GM18502 (cell line): ENCODE measurements around the gene SYNCRIP.
"Not testable (repeated sequence)": the region's sequence is repeated elsewhere in the genome, so short reads cannot be mapped to it uniquely, and the experiment has no call there.

Experiments
- ATAC-seq: cut with Tn5 transposase; IDR thresholded peaks from one replicate; pipeline ENCODE4 v1.9.1; 2021; ENCODE audit warnings: mild to moderate bottlenecking; ENCODE audit not compliant: unreplicated experiment, poor library complexity

The SYNCRIP gene

GRCh38 chr6:85672050-85672449 is 29.4 kb upstream of the SYNCRIP start:
- no peak for ATAC-seq

- no peak for ATAC-seq
Observed at GRCh38 chr6:85670573-85670972, 27.9 kb upstream of the SYNCRIP start.

GRCh38 chr6:85669735-85670194 is 27.1 kb upstream of the SYNCRIP start:
- peak; percentile 95 for ATAC-seq

DNA sequence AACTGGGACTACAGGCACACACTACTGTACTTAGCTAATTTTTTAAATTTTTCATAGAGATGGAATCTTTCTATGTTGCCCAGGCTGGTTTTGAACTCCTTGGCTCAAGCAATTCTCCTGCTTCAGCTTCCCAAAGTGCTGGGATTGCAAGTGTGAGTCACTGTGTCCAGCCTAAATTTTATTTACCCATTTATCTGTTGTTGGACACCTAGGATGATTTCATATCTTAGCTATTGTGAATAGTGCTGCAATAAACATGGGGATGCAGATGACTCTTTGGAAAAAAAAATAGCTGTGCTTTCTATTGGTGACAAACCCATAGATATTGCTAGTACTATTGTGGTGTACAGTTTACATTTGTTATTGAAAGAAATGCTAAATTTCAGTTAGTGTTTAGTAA is 19.6 kb upstream of the SYNCRIP start:
- no peak for ATAC-seq

DNA sequence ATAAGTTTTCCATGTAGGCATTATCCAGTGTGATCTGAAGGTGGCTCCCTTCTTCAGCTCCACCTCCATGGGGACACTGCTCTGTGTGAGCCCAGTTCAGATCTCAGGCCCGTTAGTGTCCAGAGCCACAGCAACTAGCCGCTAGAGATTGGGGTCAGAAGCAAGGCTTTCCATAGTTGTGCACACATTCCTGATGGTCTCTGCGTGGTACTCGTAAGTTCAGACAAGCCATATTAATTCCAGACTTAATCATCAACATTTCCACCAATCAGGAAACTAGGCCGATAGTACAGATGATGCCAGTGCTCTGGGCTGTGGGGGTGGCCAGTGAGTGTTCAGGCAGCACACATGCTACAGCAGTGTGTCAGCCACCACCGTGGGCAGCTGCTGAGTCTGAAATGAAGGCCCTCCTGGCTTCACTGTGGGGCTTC is 17.5 kb upstream of the SYNCRIP start:
- ATAC-seq = no peak

GRCh38 chr6:85650606-85651005 is 7.9 kb upstream of the SYNCRIP start:
- no peak for ATAC-seq

- ATAC-seq = no peak
Observed at GRCh38 chr6:85644279-85644762, 1.6 kb upstream of the SYNCRIP start.

GRCh38 chr6:85643537-85644278 is 1.0 kb upstream of the SYNCRIP start:
- peak; percentile 60 for ATAC-seq

GRCh38 chr6:85641897-85642773 is 551 bp downstream of the SYNCRIP start:
- ATAC-seq = no peak

GRCh38 chr6:85641522-85641896 is 1.2 kb downstream of the SYNCRIP start:
- no peak for ATAC-seq

DNA sequence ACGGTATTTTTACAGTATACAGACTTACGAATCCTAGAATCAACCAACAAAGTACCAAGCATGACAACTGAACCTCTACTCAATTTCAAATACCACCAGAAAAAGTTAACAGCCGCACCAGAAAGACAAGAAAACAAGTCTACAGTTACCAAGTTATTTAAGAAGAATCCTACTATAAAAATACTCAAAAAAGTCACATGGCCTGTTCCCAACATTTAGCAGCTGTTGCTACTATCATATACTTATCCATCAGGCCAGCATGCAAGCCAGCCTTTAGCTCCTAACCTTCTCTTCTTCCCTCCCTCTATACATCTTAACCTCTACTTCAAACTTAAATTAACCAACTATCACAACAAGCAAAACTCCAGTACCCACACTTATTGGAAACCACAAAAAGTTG is 1.9 kb downstream of the SYNCRIP start:
- no peak for ATAC-seq

DNA sequence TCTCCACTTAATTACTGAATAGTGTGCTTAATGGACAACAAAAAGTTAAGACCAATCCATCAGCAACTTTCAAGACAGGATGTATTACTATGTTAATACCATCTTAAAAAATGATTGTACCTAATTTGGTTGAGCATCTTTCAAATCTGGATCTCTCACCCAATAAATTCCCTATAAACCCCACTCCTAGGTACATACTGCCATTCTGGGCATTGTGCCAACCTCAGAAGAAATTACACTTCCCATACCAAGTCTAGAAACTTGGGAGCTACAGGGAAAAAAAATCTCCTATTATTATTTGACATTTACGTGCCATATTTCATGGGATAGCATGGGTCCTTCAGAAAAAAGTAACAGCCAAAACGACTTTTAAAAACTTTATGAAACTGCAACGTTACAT is 5.1 kb downstream of the SYNCRIP start:
- ATAC-seq = no peak

GRCh38 chr6:85632164-85632942 is 10.3 kb downstream of the SYNCRIP start:
- no peak for ATAC-seq

GRCh38 chr6:85631117-85631516 is 11.6 kb downstream of the SYNCRIP start:
- not testable (repeated sequence) for ATAC-seq

GRCh38 chr6:85628353-85628752 is 14.3 kb downstream of the SYNCRIP start:
- ATAC-seq = no peak

DNA sequence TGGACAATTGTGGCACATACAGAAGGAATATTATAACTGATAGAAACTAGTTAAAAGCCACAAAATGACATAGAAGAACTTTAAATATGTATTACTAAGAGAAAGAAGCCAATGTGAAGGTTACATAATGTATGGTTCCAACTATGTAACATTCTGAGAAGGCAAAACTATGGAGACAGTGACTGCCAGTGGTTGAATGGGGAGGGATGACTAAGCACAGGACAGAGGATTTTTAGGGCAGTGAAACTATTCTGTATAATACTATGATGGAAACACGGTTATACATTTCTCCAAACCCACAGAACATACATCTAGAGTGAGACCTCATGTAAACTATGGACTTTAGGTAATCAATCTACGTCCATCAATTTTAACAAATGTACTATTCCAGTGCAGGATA is 22.4 kb downstream of the SYNCRIP start:
- ATAC-seq = no peak

GRCh38 chr6:85614780-85615179 is 27.9 kb downstream of the SYNCRIP start:
- no peak for ATAC-seq

GRCh38 chr6:85612690-85613474 is 29.8 kb downstream of the SYNCRIP start:
- no peak for ATAC-seq

DNA sequence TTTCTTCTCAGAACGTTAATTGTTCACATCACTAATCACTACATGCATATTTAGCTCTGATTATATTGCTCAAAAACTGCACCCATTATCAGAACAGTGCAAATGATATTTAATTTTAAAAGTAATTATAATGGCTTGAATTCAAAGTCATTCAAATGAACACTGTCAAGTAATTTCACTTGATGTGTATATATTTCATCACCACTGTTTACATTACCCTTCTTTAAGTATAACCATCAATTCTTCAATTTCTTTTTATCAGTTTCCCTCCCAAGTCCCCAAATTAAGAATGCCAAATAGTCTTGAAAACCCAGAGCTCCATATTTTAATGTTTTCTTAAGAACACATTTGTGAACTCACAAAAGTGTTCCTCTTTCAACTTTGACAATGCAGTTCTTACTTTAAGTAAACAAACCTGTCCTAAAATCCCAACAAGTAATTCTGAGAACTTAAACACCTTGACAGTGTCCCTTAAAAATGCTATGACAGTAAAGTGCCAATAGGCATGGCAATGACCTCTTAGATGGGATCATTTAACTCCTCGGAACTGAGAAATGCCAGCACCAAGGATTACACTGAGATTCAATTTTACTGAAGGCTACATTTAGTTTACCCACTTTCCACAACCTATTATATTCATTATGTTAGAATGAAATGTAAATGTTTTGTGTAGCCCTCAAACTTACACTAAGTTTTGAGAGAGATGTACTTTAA is 32.3 kb downstream of the SYNCRIP start:
- ATAC-seq = no peak
